HG03108 (cell line): ENCODE results near the gene RBPJ.
A peak's percentile ranks its signal among the peaks of the same experiment; 100 is the strongest.
"Not testable (repeated sequence)": the region's sequence is repeated elsewhere in the genome, so short reads cannot be mapped to it uniquely, and the experiment has no call there.

Experiments
- ATAC-seq: cut with Tn5 transposase; IDR thresholded peaks from one replicate; pipeline ENCODE4 v1.9.1; 2021; ENCODE audit warnings: moderate library complexity; ENCODE audit not compliant: unreplicated experiment

Gene RBPJ

GRCh38 chr4:26369132-26369531 is 48.3 kb downstream of the RBPJ start:
- ATAC-seq: no peak

- no peak for ATAC-seq
Observed at GRCh38 chr4:26369581-26369980, 48.8 kb downstream of the RBPJ start.

- no peak for ATAC-seq
Observed at GRCh38 chr4:26372076-26372475, 51.3 kb downstream of the RBPJ start.

- ATAC-seq: peak; percentile 93
Observed at GRCh38 chr4:26372525-26373172, 51.8 kb downstream of the RBPJ start.

GRCh38 chr4:26375551-26375950 is 54.7 kb downstream of the RBPJ start:
- no peak for ATAC-seq

- ATAC-seq: no peak
Observed at GRCh38 chr4:26377328-26378311, 56.8 kb downstream of the RBPJ start.

GRCh38 chr4:26379837-26380236 is 59.0 kb downstream of the RBPJ start:
- no peak for ATAC-seq

- no peak for ATAC-seq
Observed at GRCh38 chr4:26380740-26381139, 59.9 kb downstream of the RBPJ start.

- ATAC-seq: no peak
Observed at GRCh38 chr4:26384380-26385057, 63.7 kb downstream of the RBPJ start.

GRCh38 chr4:26385690-26386089 is 64.9 kb downstream of the RBPJ start:
- ATAC-seq: no peak

- ATAC-seq: no peak
Observed at GRCh38 chr4:26386386-26386785, 65.6 kb downstream of the RBPJ start.

GRCh38 chr4:26388671-26389070 is 67.9 kb downstream of the RBPJ start:
- ATAC-seq: no peak

- no peak for ATAC-seq
Observed at GRCh38 chr4:26397086-26397485, 76.3 kb downstream of the RBPJ start.

- ATAC-seq: no peak
Observed at GRCh38 chr4:26400132-26400531, 79.3 kb downstream of the RBPJ start.

- not testable (repeated sequence) for ATAC-seq
Observed at GRCh38 chr4:26402017-26402416, 81.2 kb downstream of the RBPJ start.

GRCh38 chr4:26402458-26402857 is 81.6 kb downstream of the RBPJ start:
- no peak for ATAC-seq

- no peak for ATAC-seq
Observed at GRCh38 chr4:26404743-26405206, 84.0 kb downstream of the RBPJ start.

GRCh38 chr4:26406346-26406975 is 85.6 kb downstream of the RBPJ start:
- ATAC-seq: no peak

GRCh38 chr4:26407476-26407875 is 86.7 kb downstream of the RBPJ start:
- ATAC-seq: no peak

GRCh38 chr4:26410385-26411293 is 89.8 kb downstream of the RBPJ start:
- no peak for ATAC-seq
